ENCODE results near the gene TENM3. TPM values are rescaled to one million over a fixed set of nuclear protein-coding genes. Genes with fewer than 3 reads are reported as not detected.

Gene TENM3
- total and polyA plus RNA-seq, 2 donors, result 2.8 to 26.6 TPM

DNA sequence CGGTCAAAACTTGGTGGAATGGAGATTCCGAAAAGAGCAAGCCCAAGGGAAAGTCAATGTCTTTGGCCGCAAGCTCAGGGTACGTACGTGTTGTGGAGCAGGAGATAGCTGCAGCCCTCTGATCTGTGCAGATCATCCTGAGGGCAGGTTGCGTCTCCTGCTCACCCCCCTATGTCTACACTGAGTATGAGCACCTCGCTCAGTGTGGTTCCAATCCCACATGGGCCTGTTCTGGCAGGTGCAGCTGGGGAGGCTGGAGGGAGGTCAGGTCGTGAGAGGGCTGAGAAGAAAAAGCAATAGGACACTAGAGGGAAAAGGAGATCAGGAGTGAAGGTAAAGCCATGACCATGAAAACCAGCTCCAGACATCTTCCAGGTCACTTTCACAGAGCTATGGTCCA lies 531.9 kb downstream of the TENM3 start:
- Histone ChIP-seq H3K36me3 (ENCODE audit: insufficient read depth) (no peaks in the 10 kb centered on the region), H3K4me1 (ENCODE audit: insufficient read depth) (no peaks in the 10 kb centered on the region), H3K27ac (ENCODE audit: low read depth) (no peak overlapping the region), H3K4me3 (ENCODE audit: low read depth, low read length) (no peak overlapping the region)
- 95% methylated on average over 8 of the region's 8 CpGs for WGBS
- no peak for DNase-seq (ENCODE audit: extremely low spot score)

DNA sequence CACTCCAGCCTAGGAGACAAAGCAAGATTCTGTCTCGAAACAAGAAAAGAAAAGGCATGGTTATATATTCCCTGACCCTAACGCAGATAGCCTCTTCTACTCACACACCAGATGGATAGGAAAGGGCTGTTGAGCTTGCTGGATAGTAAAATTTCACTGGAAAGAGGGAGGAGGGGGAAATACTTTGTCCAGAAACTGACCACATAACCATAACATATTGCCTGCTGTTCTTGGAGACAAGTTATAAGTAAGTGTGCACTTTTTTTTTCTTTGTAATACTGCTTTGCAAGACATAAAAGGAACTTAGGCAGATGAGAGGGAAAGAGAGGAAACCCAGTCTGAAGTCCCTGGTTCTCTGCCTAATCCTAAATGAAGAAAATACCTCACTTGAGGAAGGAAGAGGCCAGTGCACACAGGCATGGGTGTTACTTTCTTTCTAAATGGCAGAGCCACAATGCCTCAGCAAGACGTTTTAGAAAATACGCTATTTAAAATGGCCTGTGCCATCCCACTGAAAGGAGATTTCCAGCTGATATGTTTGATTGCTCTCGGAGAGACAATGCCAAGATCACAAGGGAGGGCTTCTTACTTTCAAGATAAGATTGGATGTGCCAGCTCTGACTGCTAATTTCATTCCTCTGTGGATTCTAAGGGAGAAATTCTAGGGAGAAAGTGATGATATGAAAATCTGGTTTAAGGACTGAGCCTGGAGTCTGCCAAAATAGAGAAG lies 533.3 kb downstream of the TENM3 start:
- 68% methylated on average over 5 of the region's 5 CpGs for WGBS

DNA sequence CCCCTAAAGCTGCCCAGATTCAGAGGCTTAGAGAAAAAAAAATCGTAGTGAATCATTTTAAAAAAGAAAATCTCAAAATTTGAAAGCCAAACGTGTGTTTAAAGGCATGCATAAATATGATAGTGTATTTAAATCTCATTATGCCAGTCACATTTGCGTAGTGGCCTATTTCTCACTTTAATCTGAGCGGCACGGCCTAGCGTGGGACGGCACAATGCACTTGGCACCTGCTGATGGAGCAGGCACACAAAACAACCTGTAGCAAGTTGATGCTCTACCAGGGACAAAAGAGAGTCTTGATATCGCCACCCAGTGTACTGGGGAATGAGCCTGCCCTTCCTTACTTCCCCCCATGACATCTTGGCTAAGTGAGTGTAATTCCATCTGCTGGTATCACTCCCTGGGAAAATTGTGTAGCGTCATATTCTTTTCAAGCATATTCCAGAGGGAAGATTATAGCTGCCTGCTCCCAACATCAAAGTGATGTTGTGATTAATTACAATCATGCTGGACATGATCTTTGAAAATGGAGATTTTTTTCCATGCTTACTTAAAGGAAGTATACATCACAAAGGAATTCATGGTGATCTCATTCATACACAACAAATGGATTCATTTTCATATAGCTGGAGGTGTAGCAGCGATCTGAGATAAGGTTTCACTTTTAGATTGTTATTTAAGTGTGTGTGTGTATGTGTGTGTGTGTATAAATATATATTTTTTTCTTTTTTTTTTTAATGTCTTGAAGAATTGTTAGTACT lies 535.2 kb downstream of the TENM3 start:
- WGBS, result 85% methylated on average over 10 of the region's 10 CpGs
- H3K4me3 ChIP-seq (ENCODE audit: low read depth, low read length), result no peak overlapping the region
- no peak for DNase-seq (ENCODE audit: extremely low spot score)
- H3K36me3 ChIP-seq (ENCODE audit: insufficient read depth), result no peaks in the 10 kb centered on the region
- no peak overlapping the region for H3K27ac ChIP-seq (ENCODE audit: low read depth)
- no peaks in the 10 kb centered on the region for H3K4me1 ChIP-seq (ENCODE audit: insufficient read depth)

More for the DNA sequence above, 533.3 kb downstream of the TENM3 start:
- no peaks in the 10 kb centered on the region for H3K36me3 ChIP-seq (ENCODE audit: insufficient read depth)
- no peak for DNase-seq (ENCODE audit: extremely low spot score)
- H3K27ac ChIP-seq (ENCODE audit: low read depth), result no peak overlapping the region
- H3K4me3 ChIP-seq (ENCODE audit: low read depth, low read length), result no peak overlapping the region
- no peaks in the 10 kb centered on the region for H3K4me1 ChIP-seq (ENCODE audit: insufficient read depth)

DNA sequence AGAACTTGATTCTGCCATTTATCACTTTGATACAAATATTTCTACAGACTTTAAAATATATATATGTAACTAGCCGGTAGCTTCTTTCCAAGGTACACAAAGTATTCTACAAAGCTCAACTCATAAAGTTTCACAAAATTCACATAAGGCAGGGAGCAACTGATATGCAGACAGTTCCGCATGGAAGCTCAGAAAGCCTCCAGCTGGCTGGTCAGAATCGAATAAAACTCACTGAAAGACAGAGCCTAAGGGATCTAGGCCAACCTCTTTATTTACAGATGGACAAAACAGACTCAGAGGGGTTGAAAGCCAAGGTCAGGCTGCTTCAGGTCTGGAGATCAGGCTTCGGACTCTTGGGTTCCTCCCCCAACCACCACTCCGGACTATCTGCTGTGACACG lies 543.8 kb downstream of the TENM3 start:
- WGBS, result 72% methylated on average over 6 of the region's 6 CpGs
- H3K27ac ChIP-seq (ENCODE audit: low read depth), result no peak overlapping the region
- H3K36me3 ChIP-seq (ENCODE audit: insufficient read depth), result no peaks in the 10 kb centered on the region
- H3K4me1 ChIP-seq (ENCODE audit: insufficient read depth), result no peaks in the 10 kb centered on the region
- H3K4me3 ChIP-seq (ENCODE audit: low read depth, low read length), result no peak overlapping the region
- DNase-seq (ENCODE audit: extremely low spot score), result no peak

DNA sequence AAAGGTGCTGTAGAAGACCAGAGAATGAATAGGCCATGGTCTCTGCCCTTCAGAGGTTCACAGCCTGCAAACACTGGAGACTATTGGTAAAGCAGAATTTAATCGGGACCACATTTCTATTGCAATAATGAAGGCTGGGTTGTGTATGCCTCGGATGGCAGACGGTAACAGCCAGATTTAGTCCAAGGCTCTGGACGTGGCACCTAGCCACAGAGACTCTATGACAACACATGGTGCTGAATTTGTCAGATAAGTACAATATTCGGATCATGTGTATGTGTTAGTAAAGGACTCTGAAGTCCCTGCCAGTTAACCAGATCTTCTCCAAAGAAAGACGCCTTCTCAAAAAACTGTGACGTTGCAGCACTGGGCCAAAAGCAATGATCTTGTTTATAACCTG lies 545.0 kb downstream of the TENM3 start:
- H3K27ac ChIP-seq (ENCODE audit: low read depth), result no peak overlapping the region
- no peak for DNase-seq (ENCODE audit: extremely low spot score)
- no peaks in the 10 kb centered on the region for H3K4me1 ChIP-seq (ENCODE audit: insufficient read depth)
- H3K36me3 ChIP-seq (ENCODE audit: insufficient read depth), result no peaks in the 10 kb centered on the region
- no peak overlapping the region for H3K4me3 ChIP-seq (ENCODE audit: low read depth, low read length)
- 80% methylated on average over 7 of the region's 7 CpGs for WGBS

DNA sequence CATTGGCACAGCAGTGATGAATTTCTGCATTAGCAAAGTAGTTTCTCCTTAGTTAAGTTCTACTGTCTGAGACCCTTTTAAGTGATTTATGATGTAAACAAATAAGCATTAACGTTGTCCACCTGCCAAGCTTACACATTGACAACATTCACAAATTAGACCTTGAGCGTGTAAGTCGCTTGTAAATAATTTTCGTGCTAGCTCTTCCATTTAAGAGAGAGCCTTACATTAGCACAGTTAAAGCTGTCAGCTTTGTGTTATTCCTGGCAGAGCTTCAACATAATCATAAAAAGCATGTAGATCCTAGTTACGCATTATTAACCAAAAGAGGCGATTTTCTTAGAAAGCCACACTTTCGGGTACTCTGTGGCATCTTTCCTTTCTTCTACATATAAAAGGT lies 546.3 kb downstream of the TENM3 start:
- no peak overlapping the region for H3K27ac ChIP-seq (ENCODE audit: low read depth)
- H3K36me3 ChIP-seq (ENCODE audit: insufficient read depth), result no peaks in the 10 kb centered on the region
- no peaks in the 10 kb centered on the region for H3K4me1 ChIP-seq (ENCODE audit: insufficient read depth)
- H3K4me3 ChIP-seq (ENCODE audit: low read depth, low read length), result no peak overlapping the region
- DNase-seq (ENCODE audit: extremely low spot score), result no peak
- WGBS, result 87% methylated on average over 7 of the region's 7 CpGs

DNA sequence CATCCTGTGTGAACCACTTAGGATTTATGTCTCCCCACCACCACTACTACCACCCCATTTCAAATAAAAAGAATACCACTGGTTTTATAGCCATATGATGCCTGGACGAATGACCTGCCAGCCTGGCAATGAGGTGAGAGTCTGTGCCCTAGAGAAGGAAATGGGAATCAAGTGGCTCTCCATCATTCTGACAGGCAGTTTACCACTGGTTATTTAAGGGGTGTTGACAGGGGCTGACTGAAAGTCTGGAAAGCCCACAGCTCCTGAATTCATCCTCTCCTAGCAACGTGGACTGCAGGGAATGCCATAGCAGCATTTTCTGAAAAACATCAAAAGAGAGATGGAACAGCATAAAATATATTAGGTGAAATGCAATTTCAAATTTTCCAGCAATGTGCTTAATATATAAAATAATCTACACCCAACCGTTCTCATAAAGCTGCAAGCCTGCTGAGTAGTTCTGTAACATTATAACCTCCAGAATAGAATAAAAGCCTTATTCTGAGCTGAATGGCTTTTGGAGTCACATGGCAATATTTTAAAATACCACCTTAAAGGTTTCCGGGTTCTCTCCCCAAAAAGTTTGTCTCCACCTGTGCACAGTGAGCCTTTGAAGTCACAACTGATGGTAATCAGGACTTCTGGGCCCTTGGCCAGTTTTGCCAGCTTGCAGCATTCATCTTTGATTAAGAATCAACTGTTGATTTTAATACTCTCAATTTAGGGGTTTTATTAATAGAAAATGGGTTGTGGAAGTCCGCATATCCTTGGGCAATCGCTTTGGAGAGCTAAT lies 552.4 kb downstream of the TENM3 start:
- WGBS, result 75% methylated on average over 6 of the region's 6 CpGs
- no peak for DNase-seq (ENCODE audit: extremely low spot score)

DNA sequence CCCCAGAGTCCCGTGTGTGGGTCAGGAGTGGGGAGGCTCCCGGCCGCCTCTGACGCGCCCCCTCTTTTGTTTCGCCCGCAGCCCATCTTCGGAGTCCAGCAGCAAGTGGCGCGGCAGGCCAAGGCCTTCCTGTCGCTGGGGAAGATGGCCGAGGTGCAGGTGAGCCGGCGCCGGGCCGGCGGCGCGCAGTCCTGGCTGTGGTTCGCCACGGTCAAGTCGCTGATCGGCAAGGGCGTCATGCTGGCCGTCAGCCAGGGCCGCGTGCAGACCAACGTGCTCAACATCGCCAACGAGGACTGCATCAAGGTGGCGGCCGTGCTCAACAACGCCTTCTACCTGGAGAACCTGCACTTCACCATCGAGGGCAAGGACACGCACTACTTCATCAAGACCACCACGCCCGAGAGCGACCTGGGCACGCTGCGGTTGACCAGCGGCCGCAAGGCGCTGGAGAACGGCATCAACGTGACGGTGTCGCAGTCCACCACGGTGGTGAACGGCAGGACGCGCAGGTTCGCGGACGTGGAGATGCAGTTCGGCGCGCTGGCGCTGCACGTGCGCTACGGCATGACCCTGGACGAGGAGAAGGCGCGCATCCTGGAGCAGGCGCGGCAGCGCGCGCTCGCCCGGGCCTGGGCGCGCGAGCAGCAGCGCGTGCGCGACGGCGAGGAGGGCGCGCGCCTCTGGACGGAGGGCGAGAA lies 556.5 kb downstream of the TENM3 start:
- no peak overlapping the region for H3K27ac ChIP-seq (ENCODE audit: low read depth)
- H3K36me3 ChIP-seq (ENCODE audit: insufficient read depth), result no peaks in the 10 kb centered on the region
- H3K4me1 ChIP-seq (ENCODE audit: insufficient read depth), result no peaks in the 10 kb centered on the region
- WGBS, result 95% methylated on average over 85 of the region's 85 CpGs
- H3K4me3 ChIP-seq (ENCODE audit: low read depth, low read length), result no peak overlapping the region
- DNase-seq (ENCODE audit: extremely low spot score), result no peak

More for the DNA sequence above, 552.4 kb downstream of the TENM3 start:
- no peak overlapping the region for H3K27ac ChIP-seq (ENCODE audit: low read depth)
- H3K4me3 ChIP-seq (ENCODE audit: low read depth, low read length), result no peak overlapping the region
- no peaks in the 10 kb centered on the region for H3K36me3 ChIP-seq (ENCODE audit: insufficient read depth)
- no peaks in the 10 kb centered on the region for H3K4me1 ChIP-seq (ENCODE audit: insufficient read depth)

DNA sequence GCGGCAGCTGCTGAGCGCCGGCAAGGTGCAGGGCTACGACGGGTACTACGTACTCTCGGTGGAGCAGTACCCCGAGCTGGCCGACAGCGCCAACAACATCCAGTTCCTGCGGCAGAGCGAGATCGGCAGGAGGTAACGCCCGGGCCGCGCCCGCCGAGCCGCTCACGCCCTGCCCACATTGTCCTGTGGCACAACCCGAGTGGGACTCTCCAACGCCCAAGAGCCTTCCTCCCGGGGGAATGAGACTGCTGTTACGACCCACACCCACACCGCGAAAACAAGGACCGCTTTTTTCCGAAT lies 557.0 kb downstream of the TENM3 start:
- no peaks in the 10 kb centered on the region for H3K36me3 ChIP-seq (ENCODE audit: insufficient read depth)
- no peaks in the 10 kb centered on the region for H3K4me1 ChIP-seq (ENCODE audit: insufficient read depth)
- H3K4me3 ChIP-seq (ENCODE audit: low read depth, low read length), result no peak overlapping the region
- no peak overlapping the region for H3K27ac ChIP-seq (ENCODE audit: low read depth)
- 88% methylated on average over 29 of the region's 29 CpGs for WGBS
- DNase-seq (ENCODE audit: extremely low spot score), result no peak

DNA sequence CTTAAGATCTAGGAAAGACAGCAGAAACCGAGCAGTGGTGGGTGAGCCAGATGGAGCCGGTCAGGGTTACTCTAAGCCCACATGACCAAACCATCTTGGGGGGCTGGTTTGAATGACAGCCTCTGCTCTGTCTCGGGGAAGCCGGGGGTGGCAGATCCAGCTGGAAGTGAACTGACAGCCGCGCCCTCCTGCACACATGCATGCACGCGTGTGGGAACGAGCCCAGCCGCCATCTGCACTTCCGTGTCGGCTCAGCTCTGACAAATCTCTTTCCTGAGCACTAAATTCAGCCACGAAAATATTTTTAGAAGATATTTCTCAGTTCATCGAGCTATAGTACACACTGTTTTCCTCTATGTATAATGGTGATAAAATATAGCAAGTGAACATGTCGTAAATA lies 558.4 kb downstream of the TENM3 start:
- Histone ChIP-seq H3K4me3 (ENCODE audit: low read depth, low read length) (no peak overlapping the region), H3K36me3 (ENCODE audit: insufficient read depth) (no peaks in the 10 kb centered on the region), H3K27ac (ENCODE audit: low read depth) (no peak overlapping the region), H3K4me1 (ENCODE audit: insufficient read depth) (no peaks in the 10 kb centered on the region)
- no peak for DNase-seq (ENCODE audit: extremely low spot score)
- 83% methylated on average over 15 of the region's 15 CpGs for WGBS

DNA sequence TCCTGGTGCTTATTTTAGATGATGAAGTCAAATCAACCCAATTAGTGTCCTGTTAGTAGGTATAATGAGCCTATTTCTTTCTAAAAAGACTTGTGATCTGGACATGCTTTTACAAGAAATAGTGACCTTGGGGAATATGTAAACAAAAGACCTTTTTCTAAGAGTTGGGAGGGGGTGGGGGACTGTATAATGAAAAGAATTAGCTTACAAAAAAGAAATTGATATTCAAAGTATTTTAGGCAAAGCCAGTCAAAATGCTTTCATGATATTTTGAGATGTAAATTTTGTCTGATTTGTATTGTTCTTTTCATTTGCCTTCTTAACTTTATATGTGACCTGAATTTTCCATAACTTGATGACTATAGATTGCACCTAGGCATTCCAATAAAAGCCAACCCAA lies 559.4 kb downstream of the TENM3 start:
- DNase-seq (ENCODE audit: extremely low spot score), result no peak
- no peak overlapping the region for H3K4me3 ChIP-seq (ENCODE audit: low read depth, low read length)
- H3K36me3 ChIP-seq (ENCODE audit: insufficient read depth), result no peaks in the 10 kb centered on the region
- H3K4me1 ChIP-seq (ENCODE audit: insufficient read depth), result no peaks in the 10 kb centered on the region
- no peak overlapping the region for H3K27ac ChIP-seq (ENCODE audit: low read depth)

DNA sequence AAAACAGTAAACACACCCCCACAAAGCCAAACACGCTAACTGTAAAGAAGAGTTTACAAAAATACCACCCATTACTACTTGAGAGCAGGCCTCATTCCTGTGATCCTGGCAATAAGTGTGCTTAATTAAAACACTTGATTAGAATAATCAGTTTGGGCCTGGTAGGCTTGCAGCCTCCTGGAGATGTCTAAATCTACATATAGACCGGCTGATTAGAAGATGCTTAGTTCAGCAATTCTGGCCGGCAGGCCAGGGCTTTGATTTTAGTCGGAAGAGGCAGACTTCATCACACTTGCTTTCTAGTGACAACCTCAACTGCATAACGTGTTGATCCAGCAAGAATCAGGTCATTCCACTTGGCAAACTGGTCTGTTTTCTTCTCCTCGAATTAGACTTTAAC lies 560.0 kb downstream of the TENM3 start:
- Histone ChIP-seq H3K27ac (ENCODE audit: low read depth) (no peak overlapping the region), H3K4me3 (ENCODE audit: low read depth, low read length) (no peak overlapping the region), H3K4me1 (ENCODE audit: insufficient read depth) (no peaks in the 10 kb centered on the region), H3K36me3 (ENCODE audit: insufficient read depth) (no peaks in the 10 kb centered on the region)
- DNase-seq (ENCODE audit: extremely low spot score), result no peak
- 82% methylated on average over 6 of the region's 6 CpGs for WGBS

DNA sequence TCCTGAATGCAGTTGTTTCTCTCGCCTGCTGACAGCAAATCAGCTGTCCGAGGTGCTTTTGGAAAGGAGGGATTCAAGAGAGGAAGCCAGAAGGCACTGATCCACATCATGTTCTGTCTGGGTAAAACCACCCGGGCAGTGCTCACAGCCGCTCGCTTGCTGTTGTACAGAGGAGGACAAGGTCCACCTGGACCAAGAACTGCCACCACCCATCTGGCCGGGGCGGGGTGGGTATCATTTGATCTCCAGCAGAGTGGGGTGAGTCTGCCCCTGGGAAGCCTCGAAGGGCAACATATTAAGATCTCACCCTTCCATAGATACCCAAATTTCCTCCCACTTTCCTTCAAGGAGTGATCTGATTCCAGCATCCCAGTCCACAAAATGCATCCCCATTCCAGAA lies 560.9 kb downstream of the TENM3 start:
- DNase-seq (ENCODE audit: extremely low spot score), result no peak
- 81% methylated on average over 8 of the region's 8 CpGs for WGBS
- Histone ChIP-seq H3K4me1 (ENCODE audit: insufficient read depth) (no peaks in the 10 kb centered on the region), H3K36me3 (ENCODE audit: insufficient read depth) (no peaks in the 10 kb centered on the region), H3K27ac (ENCODE audit: low read depth) (no peak overlapping the region), H3K4me3 (ENCODE audit: low read depth, low read length) (no peak overlapping the region)

Data from urinary bladder (tissue), 4 donors.